A549 (cell line): ENCODE data around the gene NXPH2.

ENCODE experiments used
- BHLHE40 ChIP-seq: IDR thresholded peaks from 2 replicates; pipeline ENCODE4 v1.6.1; 2012; ENCODE audit warnings: low read depth, low read length, inconsistent platforms
- CTCF ChIP-seq: fragments of >200 bp; sonication (Bioruptor Twin); formaldehyde crosslinking; IDR thresholded peaks from 3 replicates; pipeline ENCODE4 v1.5.1; 2016
- EHMT2 ChIP-seq: fragments of 200-600 bp; sonication (generic); IDR thresholded peaks from 2 replicates; pipeline ENCODE4 v1.6.1; 2016; ENCODE audit warnings: antibody characterized with exemption, low read depth, mild to moderate bottlenecking, moderate library complexity
- HOXB5 ChIP-seq: fragments of 250-450 bp; sonication (Bioruptor Pico); IDR thresholded peaks from 2 replicates; pipeline ENCODE4 v1.5.0; 2020; ENCODE audit warnings: mild to moderate bottlenecking, moderate library complexity
- MAFK ChIP-seq: fragments of 450-650 bp; IDR thresholded peaks from 2 replicates; pipeline ENCODE4 v1.6.1; 2014; ENCODE audit not compliant: partially characterized antibody
- POLR2A ChIP-seq: IDR thresholded peaks from 2 replicates; pipeline ENCODE4 v1.6.1; 2012; ENCODE audit warnings: mild to moderate bottlenecking, low read length
- POLR2AphosphoS2 ChIP-seq: conservative IDR thresholded peaks from 2 replicates; pipeline ENCODE4 v1.6.1; 2012; ENCODE audit warnings: low read length, improper control_type of control experiment, inconsistent platforms
- RAD21 ChIP-seq, 2 experiments: fragments of >200 bp in 1 of 2; sonication (Bioruptor Twin) in 1 of 2; formaldehyde crosslinking in 1 of 2; IDR thresholded peaks in 1 of 2; conservative IDR thresholded peaks in 1 of 2; 2 replicates in 1 of 2; 3 replicates in 1 of 2; pipeline ENCODE4 v1.6.1; 2012 to 2018; ENCODE audit warnings: inconsistent platforms in 1 of 2
- REST ChIP-seq: fragments of 200-600 bp; sonication (generic); IDR thresholded peaks from 2 replicates; pipeline ENCODE4 v1.6.1; 2016; ENCODE audit warnings: antibody characterized with exemption, mild to moderate bottlenecking, moderate library complexity
- SMC3 ChIP-seq: fragments of >200 bp; sonication (Bioruptor Twin); formaldehyde crosslinking; IDR thresholded peaks from 3 replicates; pipeline ENCODE4 v1.6.1; 2018; ENCODE audit warnings: inconsistent platforms

DNA sequence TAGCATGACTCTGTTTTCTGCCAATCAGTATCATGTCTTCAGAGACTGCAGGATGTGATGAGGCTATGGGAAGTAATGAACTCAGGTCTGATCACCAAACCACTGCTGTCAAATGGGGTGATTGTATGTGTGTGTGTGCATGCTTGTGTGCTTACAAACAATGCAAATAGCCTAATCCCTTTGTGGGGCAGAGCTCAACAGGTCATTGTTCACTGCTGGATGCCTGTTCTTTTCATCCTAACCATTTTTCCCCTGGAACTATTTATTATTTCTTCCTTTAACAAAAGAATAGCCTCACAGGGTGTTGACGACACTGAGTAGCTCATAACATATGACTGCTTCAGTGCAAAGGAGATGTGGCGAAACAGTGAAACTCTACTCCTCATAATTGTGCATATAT, 55.9 kb downstream of the NXPH2 start:
- no peak for TF ChIP-seq SMC3
- no peak for TF ChIP-seq POLR2AphosphoS2
- TF ChIP-seq EHMT2: no peak
- no peak for TF ChIP-seq CTCF
- TF ChIP-seq POLR2A: no peak
- TF ChIP-seq BHLHE40: no peak
- no peak for TF ChIP-seq MAFK
- TF ChIP-seq HOXB5 (CRISPR knock-in tag): no peak
- no peak for TF ChIP-seq RAD21 (conservative IDR thresholded peaks at IDR 0.05 in 1 of 2, IDR thresholded peaks at IDR 0.05 in 1 of 2)
- no peak for TF ChIP-seq REST
